ENCODE results near the gene LARP6. TPM values are rescaled to one million over a fixed set of nuclear protein-coding genes. Genes with fewer than 3 reads are reported as not detected.
A peak's percentile ranks its signal among the peaks of the same experiment; 100 is the strongest.
"Not testable (repeated sequence)": the region's sequence is repeated elsewhere in the genome, so short reads cannot be mapped to it uniquely, and the experiment has no call there.

LARP6 gene
- total RNA-seq: 11.4 and 23.9 TPM in 2 replicates

DNA sequence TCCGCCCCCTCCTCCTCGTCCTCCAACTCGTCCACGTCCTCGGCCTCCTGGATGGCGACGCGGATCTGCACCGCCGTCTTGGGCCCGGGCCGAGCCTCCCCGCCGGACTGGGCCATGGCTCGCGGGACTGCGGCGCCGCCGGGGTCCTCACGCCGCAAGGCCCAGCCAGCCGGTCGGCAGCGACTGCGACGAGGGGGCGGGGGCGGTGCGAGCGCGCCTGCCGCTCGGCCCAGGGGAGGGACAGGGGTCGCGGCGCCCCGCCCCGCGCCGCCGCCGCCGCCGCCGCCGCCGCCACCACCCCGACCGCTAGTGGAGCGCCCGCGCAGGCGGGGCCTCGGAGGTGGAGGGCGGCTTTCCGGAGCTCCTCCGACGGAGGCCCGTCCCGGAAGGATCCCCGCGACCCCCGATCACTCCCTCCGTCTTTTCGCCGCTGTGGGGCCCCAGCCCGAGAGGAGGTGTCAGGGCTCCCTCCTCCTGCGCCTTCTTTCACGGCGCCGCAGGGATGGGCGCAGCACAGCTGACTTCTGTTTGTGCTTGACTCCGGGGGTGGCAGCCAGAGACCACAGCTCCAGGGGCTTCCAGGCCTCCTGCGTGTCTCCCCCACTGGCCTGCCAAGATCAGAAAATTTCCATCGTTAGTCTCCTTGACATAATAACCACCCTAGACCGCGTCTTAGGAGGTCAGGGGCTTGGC is at the start of gene LARP6:
TSS of gene LARP6 (minus strand) at position 185 of the 693 bp plus-strand sequence. CDS start at position 116, 69 bp downstream.
- no peak for DNase-seq (ENCODE audit: low read depth, low spot score)

DNA sequence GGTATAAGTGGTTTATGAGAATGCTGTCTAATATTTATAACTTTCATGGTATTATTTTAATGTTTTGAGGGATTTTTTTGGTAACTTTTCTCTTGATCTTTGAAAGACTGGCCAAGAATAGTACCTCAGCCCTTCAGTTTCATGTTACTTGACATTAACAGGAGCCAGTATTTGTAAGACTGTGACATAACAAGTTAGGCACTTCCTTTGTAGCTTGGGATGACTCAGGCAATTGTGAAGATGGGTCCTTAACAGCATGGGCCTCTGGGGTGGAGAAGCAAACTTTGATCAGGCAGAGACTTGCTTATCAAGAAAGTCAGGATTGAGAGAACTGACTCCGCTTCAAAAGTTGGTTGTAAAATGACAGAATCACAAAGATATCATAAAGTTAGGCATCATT is 48.1 kb upstream of the LARP6 start:
- DNase-seq (ENCODE audit: low read depth, low spot score): peak; percentile 51

DNA sequence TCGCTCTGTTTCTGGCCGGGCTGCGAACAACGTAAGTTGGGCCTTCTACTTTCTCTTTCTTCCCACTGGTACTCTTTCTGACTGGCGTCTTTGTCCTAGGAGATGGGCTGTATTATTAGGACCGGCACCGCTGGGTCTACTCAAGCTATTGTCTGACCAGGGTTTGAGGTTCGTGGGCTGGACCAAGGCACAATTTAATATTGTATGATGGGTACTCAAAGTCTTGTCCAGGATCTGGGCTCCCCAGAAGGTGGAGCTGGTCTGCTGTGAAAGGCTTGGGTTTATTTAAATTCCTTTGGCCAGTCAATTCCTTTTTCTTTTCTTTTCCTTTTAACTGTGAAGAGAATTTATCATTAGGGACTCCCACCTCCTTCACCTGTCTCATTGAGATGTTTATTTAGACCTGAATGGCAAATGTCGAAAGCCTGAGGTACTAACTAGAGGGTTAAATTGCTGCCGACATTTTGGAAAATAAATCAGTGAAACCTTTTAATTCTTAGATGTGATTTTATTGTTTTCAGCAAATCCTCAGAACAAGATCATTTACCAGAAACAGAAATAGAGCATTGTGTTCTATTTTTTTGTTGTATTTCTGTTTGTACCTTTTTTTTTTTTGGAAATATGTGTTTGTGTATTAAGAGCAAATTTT is 39.1 kb upstream of the LARP6 start:
- DNase-seq (ENCODE audit: low read depth, low spot score): peak; percentile 40

DNA sequence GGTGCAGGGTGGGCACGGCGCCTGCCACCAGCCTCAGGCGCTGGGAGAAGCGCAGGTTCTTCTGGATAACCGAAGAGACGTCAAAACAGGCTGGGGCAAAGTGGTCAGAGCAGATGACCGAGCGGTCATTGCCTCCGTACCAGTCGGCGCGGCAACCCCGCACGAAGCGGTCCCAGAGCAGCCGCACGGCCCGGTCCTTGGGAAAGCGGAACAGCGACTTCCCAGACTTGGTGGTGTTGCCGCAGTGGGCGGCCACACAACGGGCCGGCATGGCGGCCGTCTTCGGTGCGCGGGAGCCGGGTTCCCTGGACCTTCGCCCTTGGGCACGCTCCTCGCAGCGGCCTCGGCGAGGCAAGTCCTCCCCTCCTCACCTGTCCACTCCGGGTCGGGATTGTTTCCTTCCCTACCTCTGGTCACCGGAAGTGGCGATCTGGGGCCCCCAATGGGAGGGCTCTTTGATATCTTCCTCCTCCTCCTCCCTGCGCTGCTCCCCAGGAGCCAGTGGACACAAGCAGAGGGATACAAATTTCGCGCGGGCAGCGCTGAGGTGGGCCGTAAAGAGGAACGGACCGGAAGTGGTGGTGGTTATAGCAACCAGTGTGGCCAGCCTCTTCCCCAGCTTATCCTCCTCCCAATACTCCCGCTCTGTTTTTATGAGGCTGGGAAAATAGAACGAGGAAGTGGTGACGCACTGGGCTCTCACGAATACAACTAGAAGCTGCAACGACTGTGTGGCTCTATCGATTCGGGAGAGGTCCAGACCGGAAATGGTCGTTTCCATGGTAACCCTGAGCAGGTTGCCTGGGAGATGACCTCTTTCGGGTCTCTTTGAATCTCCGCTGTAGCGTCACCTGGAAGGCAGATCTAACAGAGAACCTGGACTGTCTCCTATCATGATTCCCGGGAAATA is 38.3 kb upstream of the LARP6 start, which contains the start of the genes LRRC49 and THAP10:
TSS of gene LRRC49 (plus strand) at position 825 of the 910 bp plus-strand sequence. CDS start at position 894, 69 bp downstream.
TSS of gene THAP10 (minus strand) at position 432 of the 910 bp plus-strand sequence. CDS start at position 271, 161 bp downstream.
- peak; percentile 92 for DNase-seq (ENCODE audit: low read depth, low spot score)

DNA sequence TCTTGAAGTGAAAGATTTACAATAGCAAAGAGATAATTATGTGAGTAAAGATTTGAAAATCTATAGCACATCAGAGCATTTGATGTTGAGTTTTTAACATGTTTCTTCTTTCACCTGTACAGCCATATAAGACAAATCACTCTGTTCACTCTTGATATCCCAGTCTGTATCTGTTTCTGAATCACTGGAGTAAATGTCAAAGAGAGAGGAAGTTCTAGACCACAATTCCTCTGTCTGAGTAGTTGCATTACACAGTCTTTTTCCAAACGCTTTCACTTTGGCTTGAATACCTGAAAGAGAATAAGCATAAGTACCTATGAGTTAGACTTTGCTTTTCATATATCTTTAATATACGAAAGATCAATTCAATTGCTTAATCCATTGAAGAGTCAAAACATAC is 28.4 kb upstream of the LARP6 start:
- DNase-seq (ENCODE audit: low read depth, low spot score): no peak

DNA sequence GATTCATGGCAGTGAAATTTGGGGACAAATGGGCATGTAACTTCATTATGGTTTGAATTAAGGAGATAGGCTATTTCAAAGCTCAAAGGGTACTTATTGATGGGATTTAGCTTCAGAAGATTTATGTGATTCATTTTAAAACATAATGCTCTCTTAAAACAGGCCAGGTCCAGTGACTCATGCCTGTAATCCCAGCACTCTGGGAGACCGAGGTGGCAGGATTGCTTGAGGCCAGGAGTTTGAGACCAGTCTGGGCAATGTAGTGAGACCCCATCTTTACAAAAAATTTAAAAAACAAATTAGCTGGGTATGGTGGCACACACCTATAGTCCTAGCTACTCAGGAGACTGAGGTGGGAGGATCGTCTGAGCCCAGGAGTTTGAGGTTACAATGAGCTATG is 26.8 kb upstream of the LARP6 start:
- no peak for DNase-seq (ENCODE audit: low read depth, low spot score)

DNA sequence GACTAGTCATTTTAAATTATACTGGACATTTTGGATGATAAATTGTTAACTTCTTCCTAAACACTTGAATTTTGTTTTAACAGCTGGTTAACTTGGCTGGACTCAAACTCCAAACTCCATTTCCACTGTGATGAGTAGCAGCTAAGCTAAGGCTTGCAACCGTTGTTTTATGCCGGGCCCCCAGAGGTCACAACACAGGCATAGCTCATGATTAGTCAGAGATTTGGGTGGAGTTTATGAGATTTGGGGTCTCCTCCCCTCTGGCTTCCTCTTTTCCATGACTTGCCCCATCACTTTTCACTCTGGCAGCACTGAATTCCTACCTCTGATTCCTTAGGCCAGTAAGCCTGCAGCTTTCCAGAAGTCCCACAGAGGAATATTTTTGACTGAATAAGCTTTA is 25.4 kb upstream of the LARP6 start:
- peak; percentile 49 for DNase-seq (ENCODE audit: low read depth, low spot score)

DNA sequence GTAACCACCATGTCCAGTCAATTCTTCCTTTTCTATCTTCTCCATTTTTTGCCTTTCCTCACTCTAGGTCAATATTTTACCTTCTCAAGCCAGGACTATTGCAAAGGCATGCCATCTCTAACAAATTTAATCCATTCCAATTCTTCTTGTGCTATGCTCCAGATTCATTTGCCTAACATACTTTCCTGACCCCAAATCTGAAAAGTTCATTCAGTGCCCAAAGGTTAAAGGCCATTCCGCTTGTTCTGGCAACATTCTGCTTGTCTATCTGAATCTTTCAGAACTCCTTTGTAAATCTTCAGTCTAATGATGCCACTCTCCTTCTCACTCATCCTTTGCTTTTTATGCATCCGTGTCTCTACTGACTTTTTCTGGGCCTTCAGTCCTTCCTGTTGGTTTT is 22.7 kb upstream of the LARP6 start:
- DNase-seq (ENCODE audit: low read depth, low spot score): no peak

DNA sequence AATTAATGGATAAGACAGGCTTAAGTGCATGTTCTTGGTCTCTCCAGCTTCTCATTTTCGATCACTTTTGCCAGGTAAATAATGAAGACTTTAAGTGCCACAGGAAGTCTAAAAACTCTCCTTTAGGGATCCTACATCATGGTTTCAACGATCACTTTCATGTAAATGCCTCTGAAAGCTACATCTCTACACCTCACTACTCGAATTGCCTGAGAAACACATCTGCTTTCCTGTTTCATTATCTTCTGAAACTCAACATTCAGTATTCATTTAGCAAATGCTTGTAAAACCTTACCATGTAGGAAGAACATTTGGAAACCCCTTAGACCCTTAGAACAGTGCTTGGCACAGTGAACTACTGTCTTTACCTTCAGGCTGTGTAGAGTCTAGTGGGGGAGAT is 22.1 kb upstream of the LARP6 start:
- DNase-seq (ENCODE audit: low read depth, low spot score): no peak

DNA sequence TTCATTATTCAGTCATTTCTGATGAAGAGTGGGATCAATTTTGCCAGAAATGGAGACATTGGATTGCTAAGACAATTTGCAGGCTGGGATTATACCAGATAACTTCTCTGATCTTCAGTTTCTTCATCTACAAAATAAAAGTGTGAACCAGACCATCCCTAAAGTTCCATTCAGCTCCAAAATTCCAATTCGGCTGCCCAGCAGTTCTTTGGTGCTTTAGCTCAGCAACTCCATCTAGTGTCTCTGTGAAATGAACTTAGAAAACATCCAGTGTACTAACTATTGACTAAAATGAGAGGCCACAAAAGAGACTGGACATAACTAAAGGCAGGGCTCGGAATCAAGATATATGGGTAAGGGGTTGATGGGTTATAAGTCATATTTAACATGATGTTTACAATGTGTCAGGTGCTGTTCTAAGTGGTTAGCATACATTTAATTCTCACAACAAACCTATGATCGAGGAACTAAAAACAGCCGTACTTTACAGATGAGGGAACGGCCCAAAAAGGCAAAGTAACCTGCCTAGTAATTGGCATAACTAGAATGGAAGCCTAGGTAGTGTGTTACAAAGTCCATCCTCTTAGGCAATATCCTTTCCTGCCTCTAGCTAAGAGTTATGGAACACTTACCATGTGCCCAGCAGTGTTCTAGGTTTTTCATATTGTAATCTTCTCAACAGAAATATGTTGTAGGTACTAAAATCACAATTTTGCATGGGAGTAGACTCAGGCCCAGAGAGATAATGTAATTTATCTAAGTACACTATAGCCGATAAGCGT is 21.2 kb upstream of the LARP6 start:
- no peak for DNase-seq (ENCODE audit: low read depth, low spot score)

DNA sequence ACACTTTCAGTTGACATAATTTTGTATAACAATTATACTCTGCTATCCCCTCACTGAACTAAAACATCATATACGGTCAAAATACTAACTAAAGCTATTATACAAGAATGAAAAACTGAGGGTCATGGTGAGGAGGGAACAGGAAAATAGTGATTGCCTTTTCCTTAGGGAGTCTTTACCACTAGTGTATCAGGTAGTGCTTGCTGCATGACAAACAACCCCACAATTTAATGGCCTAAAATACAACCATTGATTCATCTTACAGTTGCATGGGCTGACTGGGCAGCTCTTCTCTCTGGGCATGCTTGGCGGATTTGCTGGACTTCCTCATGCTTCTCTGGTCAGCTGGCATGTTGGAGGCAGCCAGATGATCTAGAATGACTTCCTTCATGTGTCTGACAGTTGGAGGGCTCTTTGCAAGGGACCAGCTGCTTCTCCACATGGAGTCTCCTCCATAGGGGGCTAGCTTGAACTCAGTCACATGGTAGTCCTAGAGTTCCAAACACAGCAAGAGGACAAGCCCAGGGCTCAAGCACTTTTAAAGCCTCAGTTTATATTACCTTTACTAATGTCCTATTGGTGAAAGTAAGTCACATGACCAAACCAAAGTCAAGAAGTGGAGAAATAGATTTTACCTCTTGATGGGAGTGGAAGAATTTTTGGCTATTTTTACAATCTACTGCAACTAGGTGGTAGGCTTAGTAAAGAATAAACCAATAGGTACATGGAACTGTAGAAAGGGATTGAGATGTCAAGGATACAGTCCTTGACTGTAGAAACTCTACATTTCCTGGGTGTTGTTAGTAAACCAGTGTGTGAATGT is 19.5 kb upstream of the LARP6 start:
- DNase-seq (ENCODE audit: low read depth, low spot score): no peak

DNA sequence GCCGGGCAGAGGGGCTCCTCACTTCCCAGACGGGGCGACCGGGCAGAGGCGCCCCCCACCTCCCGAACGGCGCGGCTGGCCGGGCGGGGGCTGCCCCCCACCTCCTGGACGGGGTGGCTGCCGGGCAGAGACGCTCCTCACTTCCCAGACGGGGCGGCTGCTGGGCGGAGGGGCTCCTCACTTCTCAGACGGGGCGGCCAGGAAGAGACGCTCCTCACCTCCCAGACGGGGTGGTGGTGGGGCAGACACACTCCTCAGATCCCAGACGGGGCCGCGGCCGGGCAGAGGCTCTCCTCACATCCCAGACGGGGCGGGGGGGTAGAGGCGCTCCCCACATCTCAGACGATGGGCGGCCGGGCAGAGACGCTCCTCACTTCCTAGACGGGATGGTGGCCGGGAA is 17.5 kb upstream of the LARP6 start:
- not testable (repeated sequence) for DNase-seq (ENCODE audit: low read depth, low spot score)

DNA sequence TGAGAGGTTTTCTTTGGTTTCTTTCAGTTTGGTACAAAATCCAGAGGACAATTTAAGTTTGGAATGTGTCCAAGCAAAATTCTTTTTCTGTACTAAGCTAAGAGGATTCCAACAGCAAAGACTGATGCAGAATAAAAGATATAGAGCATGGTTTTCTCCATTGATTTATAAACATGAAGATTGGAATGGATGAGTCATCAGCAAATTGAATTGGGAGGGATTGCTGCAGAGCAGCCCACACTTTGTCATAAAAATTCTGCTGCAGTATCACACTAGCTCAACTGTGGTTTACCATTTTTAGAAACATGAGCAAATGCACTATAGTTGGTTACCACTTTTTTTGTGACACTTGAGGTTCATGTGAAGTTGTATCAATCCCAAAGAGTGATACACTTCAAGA is 16.1 kb upstream of the LARP6 start:
- DNase-seq (ENCODE audit: low read depth, low spot score): no peak

DNA sequence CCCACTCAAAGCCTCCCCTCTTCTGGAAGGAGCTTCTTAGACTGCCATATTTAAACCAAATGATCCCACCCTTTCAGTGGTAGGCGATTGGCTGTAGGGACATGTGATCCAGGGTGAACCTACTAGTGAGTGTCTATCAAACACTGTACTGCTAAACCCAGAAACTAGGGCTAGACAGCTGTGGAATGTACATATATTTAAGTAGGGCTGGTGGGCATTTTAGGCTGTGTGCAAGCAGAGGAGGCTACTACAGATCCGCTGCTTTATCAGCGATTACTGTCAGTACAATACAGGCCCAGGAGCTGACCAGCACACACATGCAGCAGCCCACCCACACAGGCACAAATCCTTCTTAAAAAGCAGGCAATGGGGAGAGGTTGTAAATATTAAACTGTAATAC is 15.4 kb upstream of the LARP6 start:
- no peak for DNase-seq (ENCODE audit: low read depth, low spot score)

DNA sequence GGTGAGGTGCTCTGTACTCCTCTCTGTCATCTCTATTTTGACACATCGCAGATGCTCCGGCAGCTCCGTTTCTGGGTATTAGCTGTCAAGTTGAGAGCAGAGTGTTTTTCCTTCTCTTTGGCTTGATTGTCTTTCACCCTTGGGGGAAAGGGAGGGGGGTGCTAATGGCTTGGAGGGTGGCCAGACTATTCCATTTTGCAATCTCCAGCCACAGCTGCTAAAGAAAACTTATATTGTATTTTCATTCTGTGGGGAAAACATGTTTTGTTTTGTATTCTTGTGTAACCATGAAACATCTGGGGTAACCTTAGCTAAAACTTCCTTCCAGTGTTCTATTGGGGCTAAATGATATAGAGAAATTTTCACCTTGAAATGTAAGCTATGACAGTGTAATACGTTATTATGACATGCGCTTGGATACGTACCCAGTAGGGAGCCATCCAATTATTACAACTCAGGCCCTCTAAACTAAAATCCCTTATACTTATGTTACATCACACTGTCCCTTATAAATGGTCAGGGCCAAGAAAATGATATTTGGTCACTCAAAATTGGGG is 14.0 kb upstream of the LARP6 start:
- peak; percentile 39 for DNase-seq (ENCODE audit: low read depth, low spot score)

DNA sequence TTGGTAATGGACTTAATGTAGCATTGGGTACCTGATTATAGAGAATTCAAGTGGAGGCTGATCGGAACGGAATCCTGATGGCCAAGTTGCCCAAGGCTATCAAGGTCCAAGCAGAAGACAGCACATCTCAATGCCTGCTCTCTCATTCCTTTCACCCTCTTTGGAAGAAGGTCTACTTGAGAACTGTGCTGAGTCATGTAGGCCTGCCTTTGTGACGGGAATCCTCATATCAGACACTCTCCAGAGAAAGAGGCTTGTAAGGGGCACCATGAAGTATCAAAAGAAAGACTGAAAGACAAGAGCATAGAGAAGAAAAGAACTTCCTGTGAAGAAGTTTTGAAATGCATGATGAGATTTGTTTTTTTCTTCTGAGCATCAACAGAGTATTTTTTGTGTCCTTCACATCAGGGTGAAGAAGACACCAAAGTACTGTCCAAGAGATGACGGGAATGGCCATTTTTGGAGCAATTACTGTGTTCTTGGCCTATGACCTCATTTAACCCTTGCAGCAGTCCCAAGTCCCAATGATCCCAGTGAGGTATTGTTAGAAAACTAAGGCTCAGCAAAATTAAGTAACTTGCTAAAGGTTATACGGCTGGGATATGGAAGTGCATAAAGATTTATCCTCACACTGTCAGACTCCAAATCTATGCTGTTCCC is 13.2 kb upstream of the LARP6 start:
- no peak for DNase-seq (ENCODE audit: low read depth, low spot score)

DNA sequence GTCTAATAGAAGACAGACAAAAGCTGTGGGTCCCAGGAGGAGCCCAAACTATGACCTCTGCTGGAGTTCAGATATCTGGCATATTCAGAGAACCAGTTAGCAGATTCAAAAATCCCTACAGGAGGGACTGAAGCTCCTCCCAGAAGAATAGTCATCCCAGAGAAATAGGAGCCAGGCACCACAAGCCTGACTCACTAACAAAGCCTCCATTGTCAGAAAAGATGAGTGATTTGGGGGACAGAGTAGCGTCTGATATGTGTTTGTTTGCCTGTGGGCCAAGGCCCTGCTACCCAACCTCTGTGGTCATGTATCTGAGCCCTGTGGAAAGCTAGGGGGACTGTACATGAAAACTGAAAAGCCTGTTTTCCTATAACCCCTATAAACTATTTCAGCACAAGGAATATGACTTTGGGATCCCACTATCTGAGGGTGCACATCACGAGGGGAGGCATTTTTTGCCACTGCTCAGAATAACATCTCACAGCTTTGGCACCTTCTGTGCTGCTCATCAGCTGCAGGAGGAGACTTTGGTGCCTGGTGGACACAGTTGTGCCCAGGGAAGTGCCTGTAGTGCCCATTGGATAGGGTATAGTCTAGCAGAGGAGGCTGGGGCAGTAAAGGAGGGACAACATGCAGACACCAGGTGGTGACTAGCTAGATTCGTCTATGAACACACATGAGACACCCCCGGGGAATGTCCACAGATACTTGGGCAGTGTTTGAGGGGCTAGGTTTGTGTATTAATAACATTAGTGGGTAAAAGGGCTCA is 9.7 kb upstream of the LARP6 start:
- DNase-seq (ENCODE audit: low read depth, low spot score): no peak

DNA sequence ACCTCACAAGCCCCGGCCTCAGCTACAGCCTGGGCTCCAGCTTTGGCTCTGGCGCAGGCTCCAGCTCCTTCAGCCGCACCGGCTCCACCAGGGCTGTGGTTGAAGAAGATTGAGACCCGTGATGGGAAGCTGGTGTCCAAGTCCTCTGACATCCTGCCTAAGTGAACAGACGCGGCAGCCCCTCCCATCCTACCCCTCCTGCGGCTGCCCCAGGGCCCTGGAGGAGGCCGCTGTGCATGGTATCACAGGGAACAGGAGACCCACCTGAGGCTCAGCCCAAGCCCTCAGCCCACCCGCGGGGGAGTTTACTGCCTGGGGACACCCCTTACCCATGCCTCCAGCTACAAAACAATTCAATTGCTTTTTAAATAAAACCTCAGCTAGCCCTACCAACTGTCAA is 6.0 kb upstream of the LARP6 start:
- no peak for DNase-seq (ENCODE audit: low read depth, low spot score)
